GM23338 (cell line): ENCODE results near the gene JPH4. TPM values are rescaled to one million over a fixed set of nuclear protein-coding genes. Genes with fewer than 3 reads are reported as not detected.
A peak's percentile ranks its signal among the peaks of the same experiment; 100 is the strongest.

ENCODE experiments used
- ATAC-seq: fragments of 200-7000 bp; cut with Tn5 transposase; 3 replicates; pipeline ENCODE4 v1.9.1; 2020
- DNase-seq: peaks from one replicate; pipeline ENCODE4 v3.0.0-alpha.2; 2015; ENCODE audit warnings: low spot score
- H2AFZ ChIP-seq: fragments of 200-600 bp; sonication (generic); 2 replicates; pipeline ENCODE4 v1.8.0; 2016; ENCODE audit warnings: antibody characterized with exemption, mild to moderate bottlenecking, moderate library complexity
- H3F3A ChIP-seq: fragments of 200-600 bp; sonication (generic); replicated peaks from 2 replicates; pipeline ENCODE4 v1.8.0; 2017; ENCODE audit warnings: antibody characterized with exemption, mixed run types, low read depth
- H3K27ac ChIP-seq: fragments of 200-600 bp; sonication (generic); 2 replicates; pipeline ENCODE4 v1.6.1; 2016; ENCODE audit warnings: low read depth
- H3K27me3 ChIP-seq: fragments of 200-600 bp; sonication (generic); 2 replicates; pipeline ENCODE4 v1.8.0; 2016; ENCODE audit warnings: mild to moderate bottlenecking, mixed run types, moderate library complexity; ENCODE audit not compliant: insufficient read depth
- H3K36me3 ChIP-seq: fragments of 200-600 bp; sonication (generic); 2 replicates; pipeline ENCODE4 v1.8.0; 2016; ENCODE audit warnings: mild to moderate bottlenecking; ENCODE audit not compliant: insufficient read depth
- H3K4me1 ChIP-seq: fragments of 200-600 bp; sonication (generic); 2 replicates; pipeline ENCODE4 v1.8.0; 2016; ENCODE audit warnings: mild to moderate bottlenecking, moderate library complexity; ENCODE audit not compliant: insufficient read depth
- H3K4me2 ChIP-seq: fragments of 200-600 bp; sonication (generic); 2 replicates; pipeline ENCODE4 v1.7.1; 2017; ENCODE audit warnings: mixed run types
- H3K4me3 ChIP-seq: fragments of 200-600 bp; sonication (generic); 2 replicates; pipeline ENCODE4 v1.6.1; 2016; ENCODE audit warnings: mixed run types
- H3K79me2 ChIP-seq: fragments of 200-600 bp; sonication (generic); replicated peaks from 2 replicates; pipeline ENCODE4 v1.8.0; 2017; ENCODE audit warnings: mild to moderate bottlenecking; ENCODE audit not compliant: insufficient read depth
- H3K9me2 ChIP-seq: fragments of 200-600 bp; sonication (generic); 2 replicates; pipeline ENCODE4 v1.8.0; 2017; ENCODE audit not compliant: insufficient read depth
- H4K20me1 ChIP-seq: fragments of 200-600 bp; sonication (generic); replicated peaks from 2 replicates; pipeline ENCODE4 v1.8.0; 2017; ENCODE audit warnings: mild to moderate bottlenecking; ENCODE audit not compliant: insufficient read depth
- H3K27ac Mint-ChIP-seq: 2 replicates; pipeline ENCODE4 v1.8.0; 2020; ENCODE audit warnings: inconsistent platforms, mild to moderate bottlenecking, moderate library complexity, mixed read lengths
- H3K27me3 Mint-ChIP-seq: 3 replicates; pipeline ENCODE4 v1.8.0; 2022; ENCODE audit warnings: low read depth, mild to moderate bottlenecking, moderate library complexity, mixed read lengths, inconsistent platforms; ENCODE audit not compliant: insufficient read depth, poor library complexity
- H3K36me3 Mint-ChIP-seq: 3 replicates; pipeline ENCODE4 v1.8.0; 2021; ENCODE audit warnings: low read depth, mild to moderate bottlenecking, inconsistent platforms, moderate library complexity, mixed read lengths
- H3K4me1 Mint-ChIP-seq: 3 replicates; pipeline ENCODE4 v1.8.0; 2020; ENCODE audit warnings: mild to moderate bottlenecking, inconsistent platforms, mixed read lengths
- H3K4me3 Mint-ChIP-seq: 3 replicates; pipeline ENCODE4 v1.8.0; 2021; ENCODE audit warnings: moderate library complexity, mild to moderate bottlenecking, inconsistent platforms, mixed read lengths
- H3K9me3 Mint-ChIP-seq: 3 replicates; pipeline ENCODE4 v1.8.0; 2020; ENCODE audit warnings: moderate library complexity, mild to moderate bottlenecking, inconsistent platforms, mixed read lengths
- CREB1 ChIP-seq: fragments of 250-450 bp; sonication (Bioruptor Pico); IDR thresholded peaks from 2 replicates; pipeline ENCODE4 v1.5.0; 2020; ENCODE audit warnings: low read depth, mild to moderate bottlenecking, moderate library complexity
- EZH2 ChIP-seq: fragments of 200-600 bp; sonication (generic); IDR thresholded peaks from one replicate; pipeline ENCODE4 v1.8.0; 2017; ENCODE audit warnings: antibody characterized with exemption, mild to moderate bottlenecking, low read depth; ENCODE audit not compliant: unreplicated experiment
- POLR2AphosphoS5 ChIP-seq: IDR thresholded peaks from 2 replicates; pipeline ENCODE4 v1.6.1; 2016; ENCODE audit warnings: antibody characterized with exemption, low read depth
- ZNF114 ChIP-seq: fragments of 250-450 bp; sonication (Bioruptor Pico); IDR thresholded peaks from 2 replicates; pipeline ENCODE4 v1.5.0; 2020; ENCODE audit warnings: mild to moderate bottlenecking, moderate library complexity
- ZNF331 ChIP-seq: fragments of 250-450 bp; sonication (Bioruptor Pico); IDR thresholded peaks from 2 replicates; pipeline ENCODE4 v1.5.0; 2020; ENCODE audit warnings: low read depth, mild to moderate bottlenecking, moderate library complexity
- polyA plus RNA-seq: library from polyadenylated mRNA; unstranded; fragments of >200 nt; fragmentation: Nextera tagmentation; extraction: Ambion mirVana; gene quantifications from 2 replicates; pipeline ENCODE4 v1.2.1, GENCODE V29; 2016
- total RNA-seq: library from RNA; depleted of rRNA; stranded (reverse); fragments of >200 nt; shearing (Covaris generic); gene quantifications from 2 replicates; pipeline ENCODE4 v1.2.3, GENCODE V29; 2014
- TF ChIP-seq, protein P1 (sequence below), 2 experiments: fragments of 200-600 bp in 1 of 2; sonication (generic) in 1 of 2; conservative IDR thresholded peaks; 2 replicates each; pipeline versions ENCODE4 v1.5.1 to v1.6.1; 2016 to 2017; ENCODE audit warnings: antibody characterized with exemption in 2 of 2, low read depth in 2 of 2, mild to moderate bottlenecking in 2 of 2, moderate library complexity in 1 of 2

The JPH4 gene
- total and polyA plus RNA-seq, 2 experiments from 2014 or later = 11.0 to 29.9 TPM

DNA sequence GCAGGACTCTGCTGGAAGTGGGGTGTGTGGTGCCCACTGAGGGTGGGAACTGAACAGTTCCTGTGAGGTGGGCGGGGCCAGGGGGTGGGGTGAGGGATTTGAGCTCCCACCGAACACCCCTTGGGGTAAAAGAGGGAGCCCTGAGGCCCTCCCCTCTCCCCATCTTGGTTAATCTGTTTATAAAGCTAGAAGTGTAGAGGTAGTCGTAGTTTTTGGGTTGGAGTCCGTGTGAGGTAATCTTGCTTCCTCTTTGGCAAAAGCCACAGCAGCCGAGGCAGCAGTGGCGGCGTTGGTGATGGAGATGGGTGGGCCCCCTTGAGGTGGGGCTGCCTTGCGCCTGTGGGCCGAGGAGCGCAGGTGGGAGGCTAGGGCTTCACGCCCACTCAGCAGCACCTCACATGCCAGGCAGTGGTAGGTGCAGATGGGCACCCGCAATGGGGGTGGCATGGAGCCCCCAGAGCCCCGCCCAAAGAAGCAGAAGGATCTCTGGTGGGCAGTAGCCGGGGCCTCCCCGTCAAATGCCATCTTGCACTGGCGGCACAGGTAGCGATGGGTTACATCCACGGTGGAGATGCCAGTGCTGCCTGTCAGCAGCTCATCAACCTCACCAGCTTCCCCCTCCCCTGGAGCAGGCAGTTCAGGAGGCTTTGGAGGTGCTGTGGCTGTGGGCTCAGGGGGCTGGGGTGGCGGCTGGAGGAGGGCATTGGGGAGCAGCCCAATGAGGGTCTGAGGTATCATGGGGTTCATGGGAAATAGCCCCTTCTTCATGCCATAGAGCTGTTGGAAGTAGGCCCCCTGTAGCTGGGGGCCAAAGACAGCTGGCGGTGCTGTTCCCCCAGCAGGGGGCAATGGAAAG, 56.6 kb downstream of the JPH4 start:
- H3K36me3 Mint-ChIP-seq = peaks cover 47% of the 10 kb centered on the region
- no peak overlapping the region for H3K27ac Mint-ChIP-seq
- H3K79me2 ChIP-seq = no peaks in the 10 kb centered on the region
- H3K27me3 Mint-ChIP-seq = peaks cover 13% of the 10 kb centered on the region
- H3K9me3 Mint-ChIP-seq = no peaks in the 10 kb centered on the region; the same call in 2 of the 3 replicates
- no peaks in the 10 kb centered on the region for H3K27me3 ChIP-seq
- H4K20me1 ChIP-seq = no peaks in the 10 kb centered on the region
- peaks cover 62% of the 10 kb centered on the region for H3K4me1 Mint-ChIP-seq
- DNase-seq = no peak
- H3K4me2 ChIP-seq = no peak overlapping the region
- H3K4me1 ChIP-seq = peaks cover 35% of the 10 kb centered on the region
- no peak overlapping the region for H3K4me3 Mint-ChIP-seq
- ATAC-seq = no peak
- no peak overlapping the region for H3K4me3 ChIP-seq
- no peaks in the 10 kb centered on the region for H3K36me3 ChIP-seq
- H3K9me2 ChIP-seq = no peaks in the 10 kb centered on the region
- TF ChIP-seq POLR2AphosphoS5 = peak; percentile 26; the same call in 1 of the 2 replicates
- no peak for TF ChIP-seq ZNF331 (CRISPR knock-in tag)
- H3K27ac ChIP-seq = no peak overlapping the region
- H3F3A ChIP-seq = no peaks in the 10 kb centered on the region; the same call in 1 of the 2 replicates
- no peak overlapping the region for H2AFZ ChIP-seq

- H3K27ac Mint-ChIP-seq = peak overlapping the region; percentile 20; the same call in 1 of the 2 replicates
- no peak overlapping the region for H3K4me3 ChIP-seq
- H3K9me3 Mint-ChIP-seq = no peaks in the 10 kb centered on the region; the same call in 2 of the 3 replicates
Measured at GRCh38 chr14:23520899-23521533, 57.6 kb downstream of the JPH4 start.

More at GRCh38 chr14:23520899-23521533, 57.6 kb downstream of the JPH4 start:
- Histone ChIP-seq H2AFZ (no peak overlapping the region), H3K9me2 (no peaks in the 10 kb centered on the region), H3K36me3 (no peaks in the 10 kb centered on the region), H3K79me2 (no peaks in the 10 kb centered on the region), H3K27ac (no peak overlapping the region; the same call in 1 of the 2 replicates), H4K20me1 (no peaks in the 10 kb centered on the region), H3K27me3 (no peaks in the 10 kb centered on the region), H3K4me2 (0 out of 2 replicates have a peak overlapping the region, but pooled peaks have one; percentile 32), H3K4me1 (peaks cover 35% of the 10 kb centered on the region), H3F3A (no peaks in the 10 kb centered on the region; the same call in 1 of the 2 replicates)
- peaks cover 18% of the 10 kb centered on the region for H3K27me3 Mint-ChIP-seq
- peaks cover 57% of the 10 kb centered on the region for H3K4me1 Mint-ChIP-seq
- peaks cover 38% of the 10 kb centered on the region for H3K36me3 Mint-ChIP-seq
- TF ChIP-seq EZH2 (no peak), CREB1 (CRISPR knock-in tag) (no peak), ZNF114 (CRISPR knock-in tag) (no peak), POLR2AphosphoS5 (no peak)
- TF ChIP-seq, protein P1, sequence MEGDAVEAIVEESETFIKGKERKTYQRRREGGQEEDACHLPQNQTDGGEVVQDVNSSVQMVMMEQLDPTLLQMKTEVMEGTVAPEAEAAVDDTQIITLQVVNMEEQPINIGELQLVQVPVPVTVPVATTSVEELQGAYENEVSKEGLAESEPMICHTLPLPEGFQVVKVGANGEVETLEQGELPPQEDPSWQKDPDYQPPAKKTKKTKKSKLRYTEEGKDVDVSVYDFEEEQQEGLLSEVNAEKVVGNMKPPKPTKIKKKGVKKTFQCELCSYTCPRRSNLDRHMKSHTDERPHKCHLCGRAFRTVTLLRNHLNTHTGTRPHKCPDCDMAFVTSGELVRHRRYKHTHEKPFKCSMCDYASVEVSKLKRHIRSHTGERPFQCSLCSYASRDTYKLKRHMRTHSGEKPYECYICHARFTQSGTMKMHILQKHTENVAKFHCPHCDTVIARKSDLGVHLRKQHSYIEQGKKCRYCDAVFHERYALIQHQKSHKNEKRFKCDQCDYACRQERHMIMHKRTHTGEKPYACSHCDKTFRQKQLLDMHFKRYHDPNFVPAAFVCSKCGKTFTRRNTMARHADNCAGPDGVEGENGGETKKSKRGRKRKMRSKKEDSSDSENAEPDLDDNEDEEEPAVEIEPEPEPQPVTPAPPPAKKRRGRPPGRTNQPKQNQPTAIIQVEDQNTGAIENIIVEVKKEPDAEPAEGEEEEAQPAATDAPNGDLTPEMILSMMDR (conservative IDR thresholded peaks at IDR 0.05; ENCODE audit: low read depth in 2 of 2) = no peak
- H3K4me3 Mint-ChIP-seq = no peak overlapping the region; the same call in 2 of the 3 replicates
- DNase-seq (no peak), ATAC-seq (no peak; the same call in 2 of the 3 replicates)
